HG02798 (cell line): ENCODE measurements around the gene ORC1.

Experiments
- ATAC-seq: cut with Tn5 transposase; IDR thresholded peaks from one replicate; pipeline ENCODE4 v1.9.1; 2021; ENCODE audit warnings: mild to moderate bottlenecking; ENCODE audit not compliant: unreplicated experiment, poor library complexity

Gene ORC1

DNA sequence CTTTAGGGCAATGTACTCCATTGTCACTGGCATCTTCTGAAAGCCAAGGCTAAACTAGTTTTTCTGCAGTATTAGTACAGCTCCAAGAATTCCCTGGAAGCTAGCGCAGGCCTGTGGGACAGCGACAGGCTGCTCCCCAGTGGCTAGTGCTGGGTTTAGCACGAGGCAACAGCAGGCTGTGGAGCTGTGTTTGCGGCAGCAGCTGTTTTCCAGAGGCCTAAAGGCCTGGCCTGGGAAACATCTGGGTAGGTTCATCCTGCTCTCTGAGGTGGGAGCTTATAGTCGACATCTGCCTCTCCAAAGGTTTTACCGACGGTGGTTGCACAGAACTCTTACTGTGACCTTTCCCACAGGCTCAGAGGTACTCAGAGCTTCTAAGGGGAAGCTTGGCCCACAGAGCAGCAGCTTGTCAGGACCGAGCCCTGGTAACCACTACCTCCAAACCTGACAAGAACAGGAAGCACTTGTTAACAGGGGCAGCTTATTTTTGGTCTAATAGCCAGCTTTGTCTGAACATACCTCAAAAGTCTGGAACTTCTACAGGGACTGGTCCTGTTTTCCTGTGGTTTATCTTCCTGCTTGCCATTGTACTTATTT, 55.4 kb downstream of the ORC1 start:
- ATAC-seq: no peak

DNA sequence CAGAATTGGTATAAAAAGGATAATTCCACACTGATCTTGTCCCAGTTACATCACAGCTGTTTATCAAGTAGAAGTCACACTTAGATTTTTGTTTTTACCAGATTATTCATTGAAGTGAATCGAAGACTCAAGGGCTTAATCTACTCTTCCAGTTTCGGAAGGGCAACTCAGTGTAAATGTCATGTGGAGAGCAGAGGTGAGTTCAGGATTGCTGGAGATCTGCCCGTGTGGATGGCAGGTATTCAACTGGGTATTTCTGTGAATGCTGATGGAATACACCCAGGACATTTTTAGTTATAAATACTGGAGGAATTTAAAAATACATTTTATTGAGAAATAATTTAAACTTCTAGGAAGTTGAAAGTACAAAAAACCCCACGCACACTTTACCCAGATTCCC, 57.6 kb downstream of the ORC1 start:
- ATAC-seq: no peak

DNA sequence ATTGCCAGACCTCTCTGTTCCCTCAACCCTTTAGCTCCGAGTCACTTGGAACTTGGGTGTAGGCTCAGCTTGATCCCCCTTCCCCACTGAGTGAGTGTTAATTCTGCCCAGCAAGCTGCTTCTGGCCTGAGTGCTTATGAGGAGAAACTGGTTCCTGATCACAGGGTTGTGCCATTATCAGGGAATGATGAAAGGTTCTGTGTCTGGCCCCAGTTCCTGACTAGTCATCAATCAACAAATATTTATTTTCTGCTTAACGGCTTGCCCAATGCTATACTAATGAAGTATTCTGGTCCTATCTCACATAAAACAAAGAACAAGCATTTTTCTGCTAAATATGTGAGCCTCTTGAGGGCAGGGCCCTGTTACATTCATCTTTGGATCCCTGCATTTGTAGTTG, 59.0 kb downstream of the ORC1 start:
- no peak for ATAC-seq

DNA sequence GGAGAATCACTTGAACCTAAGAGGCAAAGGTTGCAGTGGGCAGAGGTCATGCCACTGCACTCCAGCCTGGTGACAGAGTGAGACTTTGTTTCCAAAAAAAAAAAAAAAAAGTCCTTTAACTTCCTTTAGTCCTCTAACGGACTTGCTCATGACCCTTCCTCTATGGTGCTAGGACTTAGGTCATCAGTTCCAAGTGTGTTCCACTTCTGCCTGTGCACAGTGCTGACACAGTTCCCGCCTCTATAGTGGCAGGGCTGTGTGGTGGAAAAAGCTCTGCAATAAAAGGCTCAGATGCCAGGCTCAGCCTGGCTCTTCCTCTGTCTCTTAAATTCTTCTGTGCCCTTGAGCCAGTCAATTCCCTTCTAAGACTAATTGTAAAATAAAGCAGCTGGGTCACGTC, 60.2 kb downstream of the ORC1 start:
- ATAC-seq: no peak

DNA sequence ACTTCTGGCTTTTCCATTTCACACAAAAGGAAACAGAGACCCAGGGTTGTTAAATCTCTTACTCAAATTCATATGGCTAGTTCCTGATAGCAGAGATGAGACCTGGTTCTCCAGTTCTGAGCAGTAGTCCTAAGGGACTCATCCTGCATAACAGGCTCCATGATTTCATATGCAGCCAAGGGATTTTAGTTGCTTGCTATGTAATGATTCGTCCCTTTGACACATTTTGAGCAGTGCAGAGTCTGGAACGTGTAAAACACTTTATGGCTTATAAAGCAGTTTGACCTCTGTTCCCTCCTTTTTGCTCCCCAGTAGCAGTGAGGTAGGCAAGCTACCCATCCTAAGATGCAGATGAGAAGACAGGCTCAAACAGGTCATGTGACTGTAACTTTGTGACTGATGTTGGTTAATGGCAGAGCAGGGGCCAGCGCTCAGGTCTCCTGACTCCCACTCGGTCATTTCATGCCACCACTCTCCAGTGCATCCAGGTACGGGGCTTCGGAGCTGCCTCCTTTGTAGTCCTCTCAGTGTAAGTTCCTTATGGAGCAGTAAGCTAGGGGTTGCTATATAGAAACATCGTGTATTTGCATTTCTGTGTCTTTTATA, 62.5 kb downstream of the ORC1 start:
- no peak for ATAC-seq

DNA sequence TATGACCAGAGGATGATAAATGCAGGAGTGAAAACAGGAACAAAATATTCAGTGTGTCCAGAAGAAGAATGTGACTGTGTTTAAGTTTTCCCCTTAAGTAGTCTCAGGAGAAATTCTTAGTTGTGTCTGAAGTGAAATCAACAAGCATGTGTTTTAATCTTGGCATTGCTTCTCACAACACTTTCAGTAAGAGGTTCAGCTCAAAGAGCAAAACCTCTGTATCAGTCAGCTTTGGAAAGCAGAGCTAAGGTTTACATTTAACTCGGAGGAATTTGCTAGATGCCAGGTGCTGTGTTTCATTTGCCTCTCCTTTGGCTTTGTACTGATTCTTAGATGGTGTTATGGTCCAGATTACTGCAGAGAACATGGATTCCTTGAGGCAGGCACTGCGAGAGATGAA, 66.8 kb downstream of the ORC1 start:
- no peak for ATAC-seq

DNA sequence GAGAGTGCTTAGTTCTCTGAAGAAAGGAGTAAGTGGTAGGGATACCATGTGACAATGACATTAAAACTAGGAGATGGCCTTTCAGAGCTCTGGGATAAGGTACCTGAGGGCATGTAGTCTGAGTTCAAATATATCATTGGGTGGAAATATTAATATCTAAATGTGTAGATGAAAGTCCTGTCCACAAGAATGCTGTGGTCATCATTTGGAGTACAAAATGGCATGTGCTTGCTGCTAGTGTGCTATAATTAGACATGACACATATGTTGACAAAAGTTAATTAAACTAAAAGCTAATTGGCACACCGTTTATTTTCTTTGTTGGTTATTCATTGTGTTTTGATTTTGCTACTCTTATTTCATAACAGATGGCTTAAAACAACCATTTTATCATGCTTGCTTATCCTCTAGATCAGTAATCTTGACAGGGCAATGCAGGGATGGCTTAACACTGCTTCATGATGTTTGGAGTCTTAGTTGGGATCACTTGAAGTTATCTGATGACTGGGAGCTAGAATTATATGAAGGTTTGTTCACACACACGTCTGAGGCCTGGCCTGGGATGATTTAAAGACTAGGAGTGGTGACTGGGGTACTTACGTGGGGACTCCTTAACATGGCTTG, 69.2 kb downstream of the ORC1 start:
- no peak for ATAC-seq

DNA sequence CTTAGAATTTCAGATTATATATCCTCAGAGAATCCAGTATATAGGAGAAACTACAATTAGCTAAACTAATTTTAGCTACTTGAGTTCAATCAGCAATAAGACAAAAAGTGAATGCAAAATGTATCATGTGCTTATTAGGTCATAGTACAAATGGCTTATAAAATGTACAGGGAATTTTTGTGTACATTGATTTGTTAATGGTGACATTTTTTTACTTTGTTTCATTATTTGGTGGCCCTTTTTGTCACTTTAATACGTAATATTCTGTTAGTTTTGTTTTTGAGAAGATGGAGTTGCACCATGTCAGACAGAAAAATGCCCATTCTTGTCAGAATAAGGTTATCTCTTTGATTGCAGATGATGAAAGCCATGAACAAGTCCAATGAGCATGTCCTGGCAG, 71.8 kb downstream of the ORC1 start:
- ATAC-seq: no peak

DNA sequence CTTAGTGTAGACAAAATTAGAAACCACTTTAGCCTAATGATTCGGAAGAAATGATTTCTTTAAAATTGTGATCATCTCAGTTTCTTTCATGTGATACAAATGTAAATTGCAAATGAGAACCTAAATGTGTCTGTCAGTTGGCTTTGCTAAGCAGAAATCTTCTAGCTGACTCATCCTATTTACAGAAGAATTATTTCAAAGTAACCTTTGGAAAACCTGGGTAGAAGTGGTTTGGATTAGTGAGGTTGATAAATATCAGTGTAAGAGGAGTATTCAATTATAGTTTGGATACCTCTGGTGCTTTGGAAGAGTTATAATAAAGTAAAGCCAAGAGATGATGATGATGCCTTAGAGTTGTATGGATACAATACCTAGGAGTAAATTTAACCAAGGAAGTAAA, 75.6 kb downstream of the ORC1 start:
- no peak for ATAC-seq

DNA sequence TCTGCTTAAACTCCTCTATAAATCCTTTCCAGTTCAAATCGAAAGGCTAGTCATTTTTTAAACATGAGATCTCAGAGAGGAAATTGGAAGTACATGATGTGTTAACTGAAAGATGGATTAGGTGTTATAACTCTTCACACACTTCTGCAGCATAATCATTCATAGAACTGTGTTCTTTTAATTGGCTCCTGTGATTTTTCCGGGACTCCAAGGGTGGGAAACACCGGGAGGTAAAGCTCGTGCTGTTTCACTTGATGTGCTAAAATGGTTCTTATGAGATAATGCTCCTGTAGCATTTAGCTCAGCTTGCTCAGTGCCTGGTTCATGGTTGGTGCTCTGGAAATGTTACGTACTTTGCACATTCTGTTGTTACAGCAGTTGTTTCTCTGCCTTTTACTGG, 78.4 kb downstream of the ORC1 start:
- no peak for ATAC-seq

DNA sequence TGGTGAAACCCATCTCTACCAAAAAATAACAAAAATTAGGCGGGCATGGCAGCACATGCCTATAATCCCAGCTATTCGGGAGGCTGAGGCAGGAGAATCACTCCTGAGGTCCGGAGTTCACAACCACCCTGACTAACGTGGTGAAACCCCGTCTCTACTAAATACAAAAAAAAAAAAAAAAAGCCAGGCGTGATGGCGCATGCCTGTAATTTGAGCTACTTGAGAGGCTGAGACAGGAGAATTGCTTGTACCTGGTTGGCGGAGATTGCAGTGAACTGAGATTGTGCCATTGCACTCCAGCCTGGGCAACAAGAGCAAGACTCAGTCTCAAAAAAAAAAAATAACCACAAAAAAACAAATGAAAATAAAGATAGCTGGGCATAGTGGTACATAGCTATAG, 80.5 kb downstream of the ORC1 start:
- ATAC-seq: no peak
